Measurements from ENCODE around the gene POU2F1. TPM values are rescaled to one million over a fixed set of nuclear protein-coding genes. Genes with fewer than 3 reads are reported as not detected.
"Not testable (repeated sequence)": the region's sequence is repeated elsewhere in the genome, so short reads cannot be mapped to it uniquely, and the experiment has no call there.

The POU2F1 gene
- polyA plus RNA-seq, 1 donor = 6.1 TPM

DNA sequence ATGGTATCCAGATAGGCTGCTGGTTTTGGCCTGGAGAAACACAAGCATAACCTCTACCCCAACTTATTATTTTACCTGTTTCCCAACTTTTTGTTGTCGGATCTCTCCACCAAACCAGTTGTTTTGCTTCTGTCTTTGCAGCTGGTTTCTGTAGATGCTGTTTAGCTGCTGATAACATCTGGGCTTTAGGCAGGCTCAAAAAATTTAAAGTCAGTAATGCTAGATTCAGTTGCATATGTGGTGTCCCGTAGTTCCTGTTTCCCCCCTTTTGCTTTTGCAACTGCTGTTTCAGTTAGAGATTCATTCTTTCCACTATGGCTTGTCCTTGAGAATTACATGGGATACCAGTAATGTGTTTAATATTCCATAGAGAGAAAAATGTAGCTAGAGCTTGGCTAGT, 98.5 kb downstream of the POU2F1 start:
- DNase-seq = not testable (repeated sequence)

DNA sequence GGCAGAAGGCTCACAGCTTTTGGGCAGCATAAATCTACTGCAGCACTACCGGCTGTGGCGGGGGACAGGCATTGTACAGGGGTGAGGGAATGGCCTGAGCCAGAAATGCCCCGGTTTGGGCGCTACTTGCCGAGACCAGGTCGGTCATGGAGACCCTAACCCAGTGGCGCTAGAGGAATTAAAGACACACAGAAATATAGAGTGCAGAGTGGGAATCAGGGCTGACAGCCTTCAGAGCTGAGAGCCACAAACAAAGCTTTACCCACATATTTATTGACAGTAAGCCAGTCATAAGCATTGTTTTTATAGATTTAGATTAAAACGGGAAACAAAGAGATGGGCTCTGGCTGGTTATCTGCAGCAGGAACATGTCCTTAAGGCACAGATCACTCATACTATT, 101.8 kb downstream of the POU2F1 start:
- no peak for DNase-seq

GRCh38 chr1:167325151-167325550, 104.5 kb downstream of the POU2F1 start:
- no peak for DNase-seq

- DNase-seq = no peak
Measured at GRCh38 chr1:167328306-167328815, 107.7 kb downstream of the POU2F1 start.

- peak; percentile 14 for DNase-seq
Measured at GRCh38 chr1:167328816-167329483, 108.3 kb downstream of the POU2F1 start.

- no peak for DNase-seq
Measured at GRCh38 chr1:167330601-167331293, 110.1 kb downstream of the POU2F1 start.

DNA sequence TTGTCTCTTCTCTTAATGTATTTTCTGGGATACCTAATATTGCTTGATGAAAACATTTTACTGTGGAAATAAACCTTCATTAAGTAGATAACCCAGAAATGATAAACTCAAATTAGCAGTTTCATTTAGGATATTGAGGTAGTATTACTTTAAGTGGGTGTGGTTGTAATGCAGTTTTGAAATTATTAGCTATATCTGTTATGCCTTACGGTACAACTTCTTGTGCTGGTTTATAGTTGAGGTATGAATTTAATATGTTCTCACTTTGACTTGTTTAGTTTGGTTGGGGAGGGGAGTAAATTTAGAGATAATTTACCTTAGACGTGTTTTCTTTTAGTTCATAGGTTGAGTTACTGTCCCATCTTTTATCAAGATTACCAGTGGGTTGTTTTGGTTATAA, 111.0 kb downstream of the POU2F1 start:
- DNase-seq = no peak

DNA sequence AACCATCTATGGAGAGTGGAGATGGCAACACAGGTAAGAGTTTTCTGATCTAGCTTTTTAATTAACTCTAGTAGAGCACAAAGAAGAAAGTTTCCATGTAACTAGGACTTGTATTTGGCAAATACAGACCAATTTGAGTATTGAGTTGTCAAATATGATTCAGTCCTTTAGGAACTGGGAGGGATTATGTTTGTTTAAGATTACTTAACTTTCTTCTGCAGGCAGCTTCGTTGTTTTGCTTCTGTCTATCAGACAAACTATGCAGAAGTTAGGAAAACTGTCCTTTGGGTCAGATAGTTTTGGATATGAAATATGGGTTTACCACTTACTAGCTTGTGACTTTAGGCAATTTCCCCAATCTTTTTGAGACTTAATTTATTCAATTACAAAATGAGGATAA, 111.8 kb downstream of the POU2F1 start:
- no peak for DNase-seq

GRCh38 chr1:167333124-167333523, 112.4 kb downstream of the POU2F1 start:
- no peak for DNase-seq

GRCh38 chr1:167333703-167334102, 113.0 kb downstream of the POU2F1 start:
- no peak for DNase-seq

- DNase-seq = no peak
Measured at GRCh38 chr1:167339405-167339804, 118.7 kb downstream of the POU2F1 start.

GRCh38 chr1:167342846-167343245, 122.2 kb downstream of the POU2F1 start:
- DNase-seq = no peak

GRCh38 chr1:167344112-167344511, 123.4 kb downstream of the POU2F1 start:
- DNase-seq = no peak

GRCh38 chr1:167344615-167345385, 124.1 kb downstream of the POU2F1 start:
- DNase-seq = no peak

GRCh38 chr1:167345386-167345733, 124.7 kb downstream of the POU2F1 start:
- no peak for DNase-seq

DNA sequence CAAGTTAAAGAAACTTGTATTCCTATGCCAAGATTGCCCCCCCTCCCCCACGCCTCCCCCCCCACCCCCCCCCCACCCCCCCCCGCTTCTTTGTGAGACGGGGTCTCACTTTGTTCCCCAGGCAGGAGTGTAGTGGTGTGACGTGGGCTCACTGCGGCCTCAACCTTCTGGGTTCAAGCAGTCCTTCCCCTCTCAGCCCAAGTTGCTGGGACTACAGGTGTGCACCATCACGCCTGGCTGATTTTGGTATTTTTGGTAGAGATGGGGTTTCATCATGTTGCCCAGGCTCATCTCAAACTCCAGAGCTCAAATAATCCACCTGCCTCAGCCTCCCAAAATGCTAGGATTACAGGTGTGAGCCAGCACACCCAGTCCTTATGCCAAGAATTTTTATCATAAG, 136.6 kb downstream of the POU2F1 start:
- DNase-seq = no peak

- DNase-seq = no peak
Measured at GRCh38 chr1:167359295-167359694, 138.6 kb downstream of the POU2F1 start.

DNA sequence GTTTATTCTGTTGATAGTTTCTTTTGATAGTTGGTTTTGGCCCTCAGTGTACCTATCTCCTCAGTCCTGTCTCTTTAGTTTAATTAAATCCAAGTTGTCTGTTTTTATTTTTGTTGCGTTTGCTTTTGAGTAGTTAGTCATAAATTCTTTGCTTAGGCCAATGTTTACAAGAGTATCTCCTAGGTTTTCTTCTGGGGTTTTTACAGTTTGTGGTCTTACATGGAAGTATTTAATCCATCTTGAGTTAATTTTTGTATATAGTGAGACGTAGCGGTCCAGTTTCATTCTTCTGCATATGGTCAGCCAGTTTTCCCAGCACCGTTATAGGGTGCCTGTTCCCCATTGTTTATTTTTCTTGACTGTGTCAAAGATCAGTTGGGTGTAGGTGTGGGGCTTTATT, 139.4 kb downstream of the POU2F1 start:
- no peak for DNase-seq

GRCh38 chr1:167362638-167363037, 142.0 kb downstream of the POU2F1 start:
- no peak for DNase-seq

- no peak for DNase-seq
Measured at GRCh38 chr1:167364826-167365225, 144.1 kb downstream of the POU2F1 start.

GRCh38 chr1:167365360-167365759, 144.7 kb downstream of the POU2F1 start:
- no peak for DNase-seq

DNA sequence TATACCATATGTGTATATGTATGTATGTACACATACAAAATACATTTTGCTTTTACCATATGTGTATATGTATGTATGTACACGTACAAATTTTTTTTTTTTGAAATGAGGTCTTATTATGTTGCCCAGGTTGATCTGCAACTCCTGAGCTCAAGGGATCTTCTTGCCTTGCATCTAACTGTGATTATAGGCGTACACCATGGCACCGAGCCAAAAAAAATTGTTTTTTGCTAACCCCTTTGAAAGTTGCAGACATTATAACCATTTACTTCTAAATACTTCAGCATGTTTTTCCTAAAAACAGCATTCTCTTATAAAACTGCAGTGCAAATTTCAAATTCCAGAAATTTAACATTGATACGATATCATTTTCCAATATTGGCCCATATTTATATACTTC, 147.0 kb downstream of the POU2F1 start:
- no peak for DNase-seq

DNA sequence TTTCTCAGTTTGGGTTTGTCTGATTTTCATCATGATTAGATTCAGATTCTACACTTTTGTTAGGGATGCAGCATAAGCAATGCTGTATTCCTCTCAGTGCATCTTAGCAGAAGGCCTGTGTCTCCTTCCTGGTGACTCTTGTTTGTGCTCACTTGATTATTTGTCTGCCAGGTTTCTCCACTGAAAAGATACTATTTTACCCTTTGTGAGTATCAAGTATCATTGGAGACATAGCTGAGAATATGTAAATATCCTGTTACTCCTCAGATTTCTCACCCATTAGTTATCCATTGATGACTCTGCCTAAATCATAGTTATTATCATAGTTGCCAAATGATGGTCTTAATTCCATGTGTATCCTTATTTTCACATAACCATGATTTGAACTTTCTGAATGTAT, 148.5 kb downstream of the POU2F1 start:
- DNase-seq = no peak

DNA sequence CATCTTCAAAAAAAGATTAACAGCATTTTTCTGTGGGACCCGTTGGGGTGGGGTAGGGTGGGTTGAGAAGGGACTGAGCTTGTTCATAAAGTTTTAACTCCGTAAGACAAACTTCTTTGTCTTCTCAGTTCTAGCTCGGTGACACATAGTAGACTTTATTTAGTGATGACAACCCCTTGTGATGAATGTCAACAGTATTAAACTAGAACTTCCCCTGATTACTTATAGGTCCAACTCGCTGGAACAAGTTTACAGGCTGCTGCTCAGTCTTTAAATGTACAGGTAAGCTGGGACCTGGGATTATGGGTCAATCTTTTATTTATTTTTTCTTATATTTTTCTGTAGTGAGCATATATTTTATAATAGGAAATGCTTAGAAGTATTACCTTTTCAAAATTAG, 149.2 kb downstream of the POU2F1 start:
- DNase-seq = no peak
